Stimulated activated naive B cell treated with anti-CD40 and anti-IgM and Interleukin-4, amounts not matched to agents 10 μg/mL and 1 μg/mL and 100 μg/mL, for 72 hours (primary cell): ENCODE measurements around the gene CDK5RAP3.
"Not testable (repeated sequence)": the region's sequence is repeated elsewhere in the genome, so short reads cannot be mapped to it uniquely, and the experiment has no call there.

ENCODE experiments used
- ATAC-seq, 2 donors: fragments of 150-1000 bp; cut with Tn5 transposase; replicated peaks; 2 replicates each; pipeline ENCODE4 v1.10.0; 2021; ENCODE audit warnings: moderate library complexity in 1 of 2
- DNase-seq: peaks from one replicate; pipeline ENCODE4 v3.0.0; 2021
- H3K27ac Mint-ChIP-seq: one replicate; pipeline ENCODE4 v1.8.0; 2022; ENCODE audit warnings: mild to moderate bottlenecking, mixed read lengths
- H3K27me3 Mint-ChIP-seq, 2 donors: one replicate each; pipeline ENCODE4 v1.8.0; 2022; ENCODE audit warnings: mixed read lengths in 2 of 2
- H3K36me3 Mint-ChIP-seq, 2 donors: one replicate each; pipeline ENCODE4 v1.8.0; 2022; ENCODE audit warnings: mixed read lengths in 2 of 2, mild to moderate bottlenecking in 1 of 2
- H3K4me1 Mint-ChIP-seq, 2 donors: one replicate each; pipeline ENCODE4 v1.8.0; 2022; ENCODE audit warnings: mixed read lengths in 2 of 2, mild to moderate bottlenecking in 1 of 2
- H3K4me3 Mint-ChIP-seq, 2 donors: one replicate each; pipeline ENCODE4 v1.8.0; 2022; ENCODE audit warnings: mild to moderate bottlenecking in 2 of 2, mixed read lengths in 2 of 2, moderate library complexity in 1 of 2
- H3K9me3 Mint-ChIP-seq, 2 donors: one replicate each; pipeline ENCODE4 v1.8.0; 2022; ENCODE audit warnings: mixed read lengths in 2 of 2, mild to moderate bottlenecking in 1 of 2

The CDK5RAP3 gene

GRCh38 chr17:48004983-48005382, 34.1 kb downstream of the CDK5RAP3 start:
- Mint-ChIP-seq H3K27me3 (peaks cover 27 to 32% of the 10 kb centered on the region in 2 donors), H3K4me1 (peaks cover 21% of the 10 kb centered on the region in 2 donors), H3K36me3 (no peaks in the 10 kb centered on the region), H3K9me3 (no peaks in the 10 kb centered on the region), H3K4me3 (no peak overlapping the region), H3K27ac (no peak overlapping the region)
- ATAC-seq = no peak
- no peak for DNase-seq

DNA sequence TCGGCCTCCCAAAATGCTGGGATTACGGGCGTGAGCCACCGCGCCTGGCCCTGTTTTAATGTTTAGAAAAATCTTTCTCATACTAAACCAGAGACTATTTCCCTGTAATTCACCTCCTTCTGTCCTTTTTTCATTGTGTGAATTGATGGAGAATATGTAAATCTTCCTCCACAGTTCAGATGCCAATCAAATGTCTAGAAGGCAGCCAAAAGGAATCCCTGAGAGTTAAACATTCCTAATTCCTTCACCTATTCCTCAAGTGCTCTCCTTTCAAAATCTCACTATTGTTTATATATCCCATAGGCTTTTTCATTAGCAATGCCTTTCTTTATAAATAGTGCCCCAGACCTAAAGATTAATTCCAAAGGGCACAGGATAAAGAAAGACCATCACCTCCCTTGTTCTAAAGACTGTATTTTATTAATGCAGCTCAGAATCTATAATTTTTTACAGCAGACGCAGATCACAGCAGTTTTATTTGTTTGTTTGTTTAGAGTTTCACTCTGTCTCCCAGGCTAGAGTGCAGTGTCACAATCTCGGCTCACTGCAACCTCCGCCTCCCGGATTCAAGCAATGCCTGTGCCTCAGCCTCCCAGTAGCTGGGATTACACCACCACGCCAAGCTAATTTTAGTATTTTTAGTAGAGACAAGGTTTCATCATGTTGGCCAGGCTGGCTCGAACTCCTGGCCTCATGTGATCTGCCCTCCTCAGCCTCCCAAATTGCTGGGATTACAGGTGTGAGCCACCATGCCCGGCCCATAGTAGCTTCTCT, 36.2 kb downstream of the CDK5RAP3 start:
- peaks cover 40 to 43% of the 10 kb centered on the region in 2 donors for H3K27me3 Mint-ChIP-seq
- H3K9me3 Mint-ChIP-seq = no peaks in the 10 kb centered on the region
- H3K4me1 Mint-ChIP-seq = peaks cover 27 to 30% of the 10 kb centered on the region in 2 donors
- H3K4me3 Mint-ChIP-seq = no peak overlapping the region
- no peaks in the 10 kb centered on the region for H3K36me3 Mint-ChIP-seq
- H3K27ac Mint-ChIP-seq = no peak overlapping the region
- no peak for ATAC-seq
- no peak for DNase-seq

- Mint-ChIP-seq H3K27me3 (peaks cover 52 to 58% of the 10 kb centered on the region in 2 donors), H3K4me1 (peaks cover 11 to 17% of the 10 kb centered on the region in 2 donors)
Measured at GRCh38 chr17:48010193-48010592, 39.3 kb downstream of the CDK5RAP3 start.

GRCh38 chr17:48011405-48012150, 40.7 kb downstream of the CDK5RAP3 start:
- no peaks in the 10 kb centered on the region for H3K9me3 Mint-ChIP-seq
- peaks cover 10 to 21% of the 10 kb centered on the region in 2 donors for H3K4me1 Mint-ChIP-seq
- H3K4me3 Mint-ChIP-seq = peak overlapping the region; percentile 83 to 86
- ATAC-seq (peak; percentile 83 to 85), DNase-seq (no peak)
- no peaks in the 10 kb centered on the region for H3K36me3 Mint-ChIP-seq
- no peak overlapping the region for H3K27ac Mint-ChIP-seq
- peaks cover 56 to 58% of the 10 kb centered on the region in 2 donors for H3K27me3 Mint-ChIP-seq

More at GRCh38 chr17:48010193-48010592, 39.3 kb downstream of the CDK5RAP3 start:
- Mint-ChIP-seq H3K9me3 (no peaks in the 10 kb centered on the region), H3K36me3 (no peaks in the 10 kb centered on the region), H3K4me3 (no peak overlapping the region), H3K27ac (no peak overlapping the region)
- DNase-seq (no peak), ATAC-seq (no peak)

- peak overlapping the region; percentile 83 to 86 for H3K4me3 Mint-ChIP-seq
- H3K4me1 Mint-ChIP-seq = peaks cover 10 to 22% of the 10 kb centered on the region in 2 donors
- H3K27me3 Mint-ChIP-seq = peaks cover 53% of the 10 kb centered on the region in 2 donors
- H3K27ac Mint-ChIP-seq = no peak overlapping the region
- H3K9me3 Mint-ChIP-seq = no peaks in the 10 kb centered on the region
- peak; percentile 41 for DNase-seq
- no peaks in the 10 kb centered on the region for H3K36me3 Mint-ChIP-seq
- ATAC-seq = peak; percentile 81
Measured at GRCh38 chr17:48012151-48012520, 41.2 kb downstream of the CDK5RAP3 start.

- no peaks in the 10 kb centered on the region for H3K36me3 Mint-ChIP-seq
- H3K27me3 Mint-ChIP-seq = peaks cover 49% of the 10 kb centered on the region in 2 donors
- no peaks in the 10 kb centered on the region for H3K9me3 Mint-ChIP-seq
- H3K4me1 Mint-ChIP-seq = peaks cover 12 to 27% of the 10 kb centered on the region in 2 donors
- no peak overlapping the region for H3K27ac Mint-ChIP-seq
- ATAC-seq (no peak), DNase-seq (no peak)
- H3K4me3 Mint-ChIP-seq = peak overlapping the region; percentile 83 to 86
Measured at GRCh38 chr17:48012654-48013053, 41.7 kb downstream of the CDK5RAP3 start.

GRCh38 chr17:48013876-48014594, 43.1 kb downstream of the CDK5RAP3 start:
- Mint-ChIP-seq H3K36me3 (no peaks in the 10 kb centered on the region), H3K9me3 (no peaks in the 10 kb centered on the region), H3K27ac (peak overlapping the region; percentile 49), H3K27me3 (peaks cover 46 to 48% of the 10 kb centered on the region in 2 donors), H3K4me3 (no peak overlapping the region), H3K4me1 (peaks cover 13 to 38% of the 10 kb centered on the region in 2 donors)
- DNase-seq (no peak), ATAC-seq (no peak)

DNA sequence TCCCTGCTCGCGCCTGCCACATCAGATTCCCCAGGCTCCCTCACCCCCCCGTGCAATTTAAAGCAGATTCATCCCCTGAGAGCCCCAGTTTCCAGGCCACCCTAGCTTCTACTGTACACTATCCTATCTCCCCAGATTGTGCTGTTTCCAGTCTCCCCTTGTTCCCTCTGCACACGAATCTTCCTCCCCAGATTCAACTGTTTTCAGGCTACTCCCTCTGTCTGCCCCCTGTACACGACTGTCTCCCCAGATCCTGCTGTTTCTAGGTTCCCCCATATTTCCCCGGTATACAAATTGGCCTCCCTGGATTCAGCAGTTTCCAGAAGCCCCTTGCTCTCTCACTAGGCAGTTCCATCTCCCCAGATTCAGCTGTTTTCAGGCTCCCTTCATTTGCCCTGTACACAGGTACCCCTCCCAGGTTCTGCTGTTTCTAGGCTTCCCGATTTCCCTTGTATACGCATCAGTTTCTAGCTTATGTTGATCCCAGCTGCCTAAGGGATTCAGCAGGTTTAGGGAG, 43.7 kb downstream of the CDK5RAP3 start:
- Mint-ChIP-seq H3K36me3 (no peaks in the 10 kb centered on the region), H3K27ac (no peak overlapping the region), H3K4me1 (peaks cover 13 to 38% of the 10 kb centered on the region in 2 donors), H3K27me3 (peaks cover 45 to 47% of the 10 kb centered on the region in 2 donors), H3K4me3 (no peak overlapping the region), H3K9me3 (no peaks in the 10 kb centered on the region)
- DNase-seq = no peak
- no peak for ATAC-seq

GRCh38 chr17:48016112-48016511, 45.2 kb downstream of the CDK5RAP3 start:
- Mint-ChIP-seq H3K27me3 (peaks cover 44 to 47% of the 10 kb centered on the region in 2 donors), H3K27ac (no peak overlapping the region), H3K4me1 (peaks cover 13 to 37% of the 10 kb centered on the region in 2 donors), H3K9me3 (no peaks in the 10 kb centered on the region), H3K4me3 (peak overlapping the region in 1 of 2 donors; percentile 14), H3K36me3 (no peaks in the 10 kb centered on the region)
- ATAC-seq (no peak), DNase-seq (no peak)

- not testable (repeated sequence) for H3K27ac Mint-ChIP-seq, DNase-seq, H3K36me3 Mint-ChIP-seq, H3K9me3 Mint-ChIP-seq
- H3K4me1 Mint-ChIP-seq = peaks cover 3 to 21% of the 10 kb centered on the region in 2 donors
- peak overlapping the region in 1 of 2 donors; percentile 70 for H3K4me3 Mint-ChIP-seq
- peaks cover 41 to 44% of the 10 kb centered on the region in 2 donors for H3K27me3 Mint-ChIP-seq
- ATAC-seq = peak in 1 of 2 donors; percentile 26
Measured at GRCh38 chr17:48017817-48018158, 46.9 kb downstream of the CDK5RAP3 start.

DNA sequence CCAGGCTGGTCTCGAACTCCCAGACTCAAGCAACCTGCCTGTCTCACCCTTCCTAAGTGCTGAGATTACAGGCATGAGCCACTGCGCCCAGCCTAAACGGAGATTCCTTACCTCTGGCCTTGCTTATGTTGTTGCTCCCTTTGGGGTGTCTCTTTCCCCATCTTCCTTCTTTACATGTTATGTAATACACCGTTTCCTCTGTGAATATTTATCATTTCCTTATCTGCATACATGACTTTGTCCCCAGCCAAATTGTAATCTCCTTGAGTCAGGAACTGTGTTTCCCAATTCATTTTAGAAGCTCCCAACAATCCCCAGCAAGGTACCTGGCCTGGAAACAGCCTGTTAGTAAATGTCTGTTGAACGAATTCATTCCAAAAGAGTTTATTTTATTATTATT, 51.0 kb downstream of the CDK5RAP3 start:
- no peak overlapping the region for H3K4me3 Mint-ChIP-seq
- H3K36me3 Mint-ChIP-seq = no peaks in the 10 kb centered on the region
- H3K27me3 Mint-ChIP-seq = peaks cover 30 to 44% of the 10 kb centered on the region in 2 donors
- DNase-seq = no peak
- no peak for ATAC-seq
- no peak overlapping the region for H3K27ac Mint-ChIP-seq
- no peaks in the 10 kb centered on the region for H3K9me3 Mint-ChIP-seq
- H3K4me1 Mint-ChIP-seq = peaks cover 26 to 54% of the 10 kb centered on the region in 2 donors

DNA sequence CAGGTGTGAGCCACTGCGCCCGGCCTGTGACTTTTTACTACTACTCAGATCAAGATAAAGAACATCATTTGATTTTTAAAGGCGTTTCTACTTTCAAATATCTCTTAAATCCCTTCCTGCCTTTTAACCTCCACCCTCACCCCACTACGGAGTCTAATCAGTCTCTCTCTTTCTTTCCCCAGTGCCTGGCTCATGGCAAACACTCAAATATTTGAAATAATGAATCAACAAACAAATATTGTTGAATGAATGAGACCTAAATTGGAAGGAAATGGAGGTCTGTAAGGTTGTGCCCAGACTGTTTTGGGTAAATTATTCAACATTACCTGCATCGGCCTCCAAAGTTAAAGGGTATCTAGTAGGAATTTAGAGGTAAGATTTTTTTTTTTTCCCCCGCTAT, 52.0 kb downstream of the CDK5RAP3 start:
- Mint-ChIP-seq H3K4me1 (peaks cover 24 to 47% of the 10 kb centered on the region in 2 donors), H3K36me3 (no peaks in the 10 kb centered on the region), H3K27me3 (peaks cover 36 to 52% of the 10 kb centered on the region in 2 donors), H3K27ac (no peak overlapping the region), H3K9me3 (no peaks in the 10 kb centered on the region), H3K4me3 (peak overlapping the region in 1 of 2 donors; percentile 94)
- no peak for ATAC-seq
- DNase-seq = no peak

DNA sequence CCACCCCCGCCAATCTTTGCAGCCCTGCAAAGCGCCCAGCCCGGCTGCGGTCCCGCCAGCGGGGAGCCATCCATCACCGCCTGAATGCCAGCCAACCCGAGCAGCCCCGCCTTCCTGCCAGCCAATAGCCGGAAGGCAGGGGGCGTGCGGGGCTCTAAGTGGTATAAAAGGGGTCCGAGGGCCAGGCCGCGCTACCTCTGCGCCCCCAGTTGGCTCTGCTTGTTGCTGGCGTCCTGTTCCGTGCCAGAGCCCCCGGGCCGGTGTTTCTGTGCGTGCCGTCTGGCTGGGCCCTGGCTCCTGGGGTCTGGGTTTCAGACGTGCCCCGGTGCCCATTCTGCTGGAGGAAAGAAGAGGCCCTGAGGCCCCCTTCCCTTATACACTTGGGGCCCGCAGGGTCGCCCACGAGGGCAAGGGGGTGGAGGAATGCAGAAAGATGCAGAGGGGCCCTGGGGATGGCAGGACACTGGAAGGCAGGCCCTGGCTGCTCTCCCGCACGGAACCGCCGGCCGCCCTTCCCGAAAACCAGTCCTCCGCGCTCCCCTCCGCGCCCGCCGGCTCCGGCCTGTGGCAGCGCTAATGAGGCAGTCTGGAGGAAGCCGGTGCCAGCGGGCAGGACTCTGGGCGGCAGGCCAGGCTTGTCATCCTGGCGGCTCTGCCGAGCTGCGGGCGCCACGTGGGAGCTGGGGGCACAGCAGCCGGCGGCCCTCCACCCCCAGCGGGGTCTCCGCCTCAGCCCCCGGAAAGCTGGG, 52.7 kb downstream of the CDK5RAP3 start:
- Mint-ChIP-seq H3K36me3 (no peaks in the 10 kb centered on the region), H3K4me3 (peak overlapping the region; percentile 77 to 94), H3K27me3 (peaks cover 41 to 59% of the 10 kb centered on the region in 2 donors), H3K27ac (peak overlapping the region; percentile 54), H3K9me3 (no peaks in the 10 kb centered on the region), H3K4me1 (peaks cover 24 to 40% of the 10 kb centered on the region in 2 donors)
- peak; percentile 14 for DNase-seq
- ATAC-seq = peak; percentile 12 to 18
